ENCODE results near the gene RIOX2. TPM values are rescaled to one million over a fixed set of nuclear protein-coding genes. Genes with fewer than 3 reads are reported as not detected.

Gene RIOX2
- total and polyA plus RNA-seq, 2 donors (not counting 1 experiment from before 2014, with no cell fraction given): 23.7 to 46.1 TPM

- Histone ChIP-seq H3K27ac (ENCODE audit: insufficient read depth, low read length) (no peak overlapping the region), H3K27me3 (ENCODE audit: control insufficient read depth, insufficient read depth, low read length) (peaks cover 3% of the 10 kb centered on the region), H3K4me1 (ENCODE audit: control insufficient read depth, extremely low read depth, insufficient read depth, low read length) (no peaks in the 10 kb centered on the region), H3K79me2 (ENCODE audit: control insufficient read depth, insufficient read depth, low read length) (no peaks in the 10 kb centered on the region), H3K36me3 (ENCODE audit: control insufficient read depth, insufficient read depth, low read length) (no peaks in the 10 kb centered on the region), H3K4me2 (ENCODE audit: extremely low read depth, insufficient read depth, low read length) (no peak overlapping the region), H3K9me3 (ENCODE audit: control insufficient read depth, insufficient read depth, low read depth, low read length) (no peaks in the 10 kb centered on the region), H3K4me3 (replicated peaks in 1 of 4; ENCODE audit: control extremely low read depth in 1 of 4, insufficient read depth in 1 of 4, low read depth in 3 of 4, low read length in 4 of 4) (no peak overlapping the region), H4K20me1 (ENCODE audit: control insufficient read depth, extremely low read depth, insufficient read depth, low read length) (no peaks in the 10 kb centered on the region), H3K9ac (ENCODE audit: insufficient read depth, low read length) (no peak overlapping the region), H2AFZ (ENCODE audit: low read length) (no peak overlapping the region)
- TF ChIP-seq EZH2 (IDR thresholded peaks at IDR 0.05; ENCODE audit: low read length, missing control alignments): no peak
- no peak for TF ChIP-seq CTCF (conservative IDR thresholded peaks at IDR 0.05 in 1 of 2, IDR thresholded peaks at IDR 0.05 in 1 of 2; ENCODE audit: low read depth in 1 of 2, low read length in 2 of 2)
- no peak for DNase-seq (ENCODE audit: low read depth in 2 of 2)
These were observed 22.2 kb upstream of the RIOX2 start for GRCh38 chr3:97994328-97994945.

GRCh38 chr3:97993526-97993925, 21.3 kb upstream of the RIOX2 start:
- Histone ChIP-seq H3K27ac (ENCODE audit: insufficient read depth, low read length) (no peak overlapping the region), H3K9ac (ENCODE audit: insufficient read depth, low read length) (no peak overlapping the region), H3K4me2 (ENCODE audit: extremely low read depth, insufficient read depth, low read length) (no peak overlapping the region), H4K20me1 (ENCODE audit: control insufficient read depth, extremely low read depth, insufficient read depth, low read length) (no peaks in the 10 kb centered on the region), H3K4me3 (replicated peaks in 1 of 4; ENCODE audit: control extremely low read depth in 1 of 4, insufficient read depth in 1 of 4, low read depth in 3 of 4, low read length in 4 of 4) (no peak overlapping the region), H3K79me2 (ENCODE audit: control insufficient read depth, insufficient read depth, low read length) (no peaks in the 10 kb centered on the region), H2AFZ (ENCODE audit: low read length) (no peak overlapping the region), H3K36me3 (ENCODE audit: control insufficient read depth, insufficient read depth, low read length) (no peaks in the 10 kb centered on the region), H3K9me3 (ENCODE audit: control insufficient read depth, insufficient read depth, low read depth, low read length) (no peaks in the 10 kb centered on the region), H3K4me1 (ENCODE audit: control insufficient read depth, extremely low read depth, insufficient read depth, low read length) (no peaks in the 10 kb centered on the region), H3K27me3 (ENCODE audit: control insufficient read depth, insufficient read depth, low read length) (peaks cover 3% of the 10 kb centered on the region)
- TF ChIP-seq CTCF (conservative IDR thresholded peaks at IDR 0.05 in 1 of 2, IDR thresholded peaks at IDR 0.05 in 1 of 2; ENCODE audit: low read depth in 1 of 2, low read length in 2 of 2): no peak
- no peak for TF ChIP-seq EZH2 (IDR thresholded peaks at IDR 0.05; ENCODE audit: low read length, missing control alignments)
- DNase-seq (ENCODE audit: low read depth in 2 of 2): no peak

- H3K27me3 ChIP-seq (ENCODE audit: control insufficient read depth, insufficient read depth, low read length): peaks cover 3% of the 10 kb centered on the region
- H3K27ac ChIP-seq (ENCODE audit: insufficient read depth, low read length): no peak overlapping the region
- H3K36me3 ChIP-seq (ENCODE audit: control insufficient read depth, insufficient read depth, low read length): no peaks in the 10 kb centered on the region
- no peak overlapping the region for H3K4me3 ChIP-seq (replicated peaks in 1 of 4; ENCODE audit: control extremely low read depth in 1 of 4, insufficient read depth in 1 of 4, low read depth in 3 of 4, low read length in 4 of 4)
- H3K4me2 ChIP-seq (ENCODE audit: extremely low read depth, insufficient read depth, low read length): no peak overlapping the region
- H2AFZ ChIP-seq (ENCODE audit: low read length): no peak overlapping the region
- H4K20me1 ChIP-seq (ENCODE audit: control insufficient read depth, extremely low read depth, insufficient read depth, low read length): no peaks in the 10 kb centered on the region
- H3K9me3 ChIP-seq (ENCODE audit: control insufficient read depth, insufficient read depth, low read depth, low read length): no peaks in the 10 kb centered on the region
- no peaks in the 10 kb centered on the region for H3K4me1 ChIP-seq (ENCODE audit: control insufficient read depth, extremely low read depth, insufficient read depth, low read length)
- DNase-seq (ENCODE audit: low read depth in 2 of 2): no peak
- no peaks in the 10 kb centered on the region for H3K79me2 ChIP-seq (ENCODE audit: control insufficient read depth, insufficient read depth, low read length)
- H3K9ac ChIP-seq (ENCODE audit: insufficient read depth, low read length): no peak overlapping the region
- TF ChIP-seq EZH2 (IDR thresholded peaks at IDR 0.05; ENCODE audit: low read length, missing control alignments): no peak
- no peak for TF ChIP-seq CTCF (conservative IDR thresholded peaks at IDR 0.05 in 1 of 2, IDR thresholded peaks at IDR 0.05 in 1 of 2; ENCODE audit: low read depth in 1 of 2, low read length in 2 of 2)
These were observed 20.4 kb upstream of the RIOX2 start for GRCh38 chr3:97992547-97993173.

Measured in fibroblast of lung (primary cell).